Panc1 (cell line): ENCODE measurements around the gene NSD2. TPM values are rescaled to one million over a fixed set of nuclear protein-coding genes. Genes with fewer than 3 reads are reported as not detected.

ENCODE experiments used
- ATAC-seq: fragments of 200-7000 bp; cut with Tn5 transposase; 2 replicates; pipeline ENCODE4 v1.9.1; 2020; ENCODE audit warnings: mild to moderate bottlenecking, moderate library complexity
- BruUV-seq: library from RNA; stranded (reverse); fragments of 400-500 nt; replicated peaks from 2 replicates; lab custom pipeline; 2021; lab: Mats Ljungman, UMichigan
- CTCF ChIA-PET: fragments of 300-600 bp; sonication (Branson Sonifier 250); formaldehyde crosslinking; loops from one replicate; lab custom pipeline; 2022; ENCODE audit warnings: antibody characterized with exemption; lab: Charles Lee
- POLR2A ChIA-PET: fragments of 300-600 bp; sonication (Branson Sonifier 250); formaldehyde crosslinking; loops from one replicate; lab custom pipeline; 2022; ENCODE audit warnings: antibody characterized with exemption; lab: Charles Lee
- DNase-seq: peaks from one replicate; pipeline ENCODE4 v3.0.0-alpha.2; 2010; ENCODE audit warnings: low read depth, low spot score
- H3K27ac ChIP-seq: 2 replicates; pipeline ENCODE4 v1.5.1; 2011; ENCODE audit warnings: mild to moderate bottlenecking, low read length, inconsistent platforms
- H3K27me3 ChIP-seq: fragments of 200-500 bp; sonication (Bioruptor generic); 2 replicates; pipeline ENCODE4 v1.6.0; 2014; ENCODE audit warnings: low read length, inconsistent platforms; ENCODE audit not compliant: control insufficient read depth, insufficient read depth
- H3K36me3 ChIP-seq: fragments of 200-500 bp; sonication (Bioruptor generic); 2 replicates; pipeline ENCODE4 v1.5.1; 2014; ENCODE audit warnings: inconsistent platforms, mild to moderate bottlenecking, low read length, moderate library complexity; ENCODE audit not compliant: control insufficient read depth, insufficient read depth
- H3K4me1 ChIP-seq: 2 replicates; pipeline ENCODE4 v1.5.1; 2011; ENCODE audit warnings: inconsistent platforms, mild to moderate bottlenecking, low read length, moderate library complexity; ENCODE audit not compliant: control insufficient read depth, insufficient read depth
- H3K4me3 ChIP-seq, 2 experiments: 2 replicates each; pipeline ENCODE4 v1.5.1; 2011 to 2012; ENCODE audit warnings: low read depth in 2 of 2, low read length in 2 of 2, mild to moderate bottlenecking in 2 of 2, inconsistent platforms in 1 of 2, moderate library complexity in 1 of 2
- H3K9me3 ChIP-seq: fragments of 200-500 bp; sonication (Bioruptor generic); 2 replicates; pipeline ENCODE4 v1.5.1; 2014; ENCODE audit warnings: low read depth, mild to moderate bottlenecking, inconsistent platforms, low read length, moderate library complexity; ENCODE audit not compliant: control insufficient read depth, insufficient read depth
- POLR2AphosphoS5 ChIP-seq: IDR thresholded peaks from 2 replicates; pipeline ENCODE4 v1.6.1; 2012; ENCODE audit warnings: mild to moderate bottlenecking, low read depth, low read length, moderate library complexity
- SIN3A ChIP-seq: IDR thresholded peaks from 2 replicates; pipeline ENCODE4 v1.6.1; 2012; ENCODE audit warnings: low read depth, mild to moderate bottlenecking, low read length, moderate library complexity, borderline replicate concordance; ENCODE audit not compliant: insufficient read depth
- TCF7L2 ChIP-seq: IDR thresholded peaks from 2 replicates; pipeline ENCODE4 v1.6.1; 2011; ENCODE audit warnings: mild to moderate bottlenecking, low read depth, low read length, inconsistent platforms
- in situ Hi-C: cut with HindIII; loops from 2 replicates; pipeline ENCODE4 v1.10.0; 2016; ENCODE audit warnings: low sequenced_read_pairs, low pct_unique_long_range_greater_than_20kb
- intact Hi-C: fragments of 100-400 bp; cut with micrococcal nuclease; formaldehyde crosslinking; loops from one replicate; pipeline ENCODE4 v1.10.0; 2022; ENCODE audit not compliant: unreplicated experiment
- total RNA-seq: library from RNA; stranded (reverse); gene quantifications from one replicate; pipeline ENCODE4 v1.2.1, GENCODE V29; 2021; ENCODE audit not compliant: unreplicated experiment
- TF ChIP-seq, protein P1 (sequence below): fragments of 450-650 bp; IDR thresholded peaks from 2 replicates; pipeline ENCODE4 v1.5.1; 2017; ENCODE audit warnings: mild to moderate bottlenecking
- TF ChIP-seq, protein P2 (sequence below), 2 experiments: IDR thresholded peaks; 2 replicates each; pipeline ENCODE4 v1.6.1; 2011 to 2012; ENCODE audit warnings: low read depth in 2 of 2, control low read depth in 1 of 2, low read length in 1 of 2, mild to moderate bottlenecking in 1 of 2, moderate library complexity in 1 of 2; ENCODE audit not compliant: insufficient read depth in 1 of 2

Gene NSD2
- total RNA-seq, 1 experiment from 2014 or later = 116 TPM

DNA sequence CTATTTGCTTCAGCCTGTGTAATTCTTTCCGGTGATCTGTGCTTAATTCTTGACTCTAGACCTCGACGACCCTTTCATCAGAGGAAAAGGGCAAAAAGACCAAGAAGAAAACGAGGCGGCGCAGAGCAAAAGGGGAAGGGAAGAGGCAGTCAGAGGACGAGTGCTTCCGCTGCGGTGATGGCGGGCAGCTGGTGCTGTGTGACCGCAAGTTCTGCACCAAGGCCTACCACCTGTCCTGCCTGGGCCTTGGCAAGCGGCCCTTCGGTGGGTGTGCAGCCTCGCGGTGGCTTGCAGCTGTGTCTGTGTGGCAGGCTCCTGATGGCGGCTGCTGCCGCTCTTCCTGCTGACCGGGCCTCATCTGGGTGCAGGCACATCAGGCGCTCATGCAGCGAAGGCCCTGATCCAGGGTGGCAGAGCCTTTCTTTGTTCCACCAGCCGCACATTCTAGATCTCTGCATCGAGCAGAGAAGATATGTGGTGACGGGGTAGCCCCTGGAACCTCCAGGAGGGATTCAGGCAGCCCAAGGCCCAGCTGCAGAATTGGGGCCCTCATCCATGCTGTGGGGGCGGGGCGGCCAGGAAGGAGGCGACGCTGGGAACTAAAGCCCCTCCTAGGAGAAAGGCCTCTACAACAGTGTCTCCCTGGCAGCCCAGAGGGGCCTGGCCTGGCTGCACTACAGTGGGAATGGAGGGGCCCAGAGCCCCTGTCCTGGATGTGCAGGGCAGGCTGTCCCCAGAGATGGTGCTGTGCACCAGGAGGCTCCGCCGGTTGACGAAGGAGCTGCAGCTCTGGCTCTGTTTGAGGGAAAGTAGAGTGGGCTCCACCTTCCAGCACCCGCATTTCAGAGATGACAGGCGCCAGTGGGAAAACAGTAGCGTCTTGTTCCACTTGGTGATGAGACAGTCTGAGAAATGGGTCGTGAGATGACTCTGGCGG, 105.5 kb downstream of the NSD2 start:
- no peak overlapping the region for H3K4me3 ChIP-seq
- ChIA-PET POLR2A (no interaction called here), CTCF (no interaction called here)
- no peak overlapping the region for H3K27ac ChIP-seq
- in situ Hi-C loops (no loop called here), intact Hi-C loops (no loop called here)
- H3K27me3 ChIP-seq = no peaks in the 10 kb centered on the region
- no peaks in the 10 kb centered on the region for H3K36me3 ChIP-seq
- TF ChIP-seq, protein P1, sequence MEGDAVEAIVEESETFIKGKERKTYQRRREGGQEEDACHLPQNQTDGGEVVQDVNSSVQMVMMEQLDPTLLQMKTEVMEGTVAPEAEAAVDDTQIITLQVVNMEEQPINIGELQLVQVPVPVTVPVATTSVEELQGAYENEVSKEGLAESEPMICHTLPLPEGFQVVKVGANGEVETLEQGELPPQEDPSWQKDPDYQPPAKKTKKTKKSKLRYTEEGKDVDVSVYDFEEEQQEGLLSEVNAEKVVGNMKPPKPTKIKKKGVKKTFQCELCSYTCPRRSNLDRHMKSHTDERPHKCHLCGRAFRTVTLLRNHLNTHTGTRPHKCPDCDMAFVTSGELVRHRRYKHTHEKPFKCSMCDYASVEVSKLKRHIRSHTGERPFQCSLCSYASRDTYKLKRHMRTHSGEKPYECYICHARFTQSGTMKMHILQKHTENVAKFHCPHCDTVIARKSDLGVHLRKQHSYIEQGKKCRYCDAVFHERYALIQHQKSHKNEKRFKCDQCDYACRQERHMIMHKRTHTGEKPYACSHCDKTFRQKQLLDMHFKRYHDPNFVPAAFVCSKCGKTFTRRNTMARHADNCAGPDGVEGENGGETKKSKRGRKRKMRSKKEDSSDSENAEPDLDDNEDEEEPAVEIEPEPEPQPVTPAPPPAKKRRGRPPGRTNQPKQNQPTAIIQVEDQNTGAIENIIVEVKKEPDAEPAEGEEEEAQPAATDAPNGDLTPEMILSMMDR = no peak
- TF ChIP-seq POLR2AphosphoS5 (no peak), SIN3A (no peak)
- TF ChIP-seq, protein P2, sequence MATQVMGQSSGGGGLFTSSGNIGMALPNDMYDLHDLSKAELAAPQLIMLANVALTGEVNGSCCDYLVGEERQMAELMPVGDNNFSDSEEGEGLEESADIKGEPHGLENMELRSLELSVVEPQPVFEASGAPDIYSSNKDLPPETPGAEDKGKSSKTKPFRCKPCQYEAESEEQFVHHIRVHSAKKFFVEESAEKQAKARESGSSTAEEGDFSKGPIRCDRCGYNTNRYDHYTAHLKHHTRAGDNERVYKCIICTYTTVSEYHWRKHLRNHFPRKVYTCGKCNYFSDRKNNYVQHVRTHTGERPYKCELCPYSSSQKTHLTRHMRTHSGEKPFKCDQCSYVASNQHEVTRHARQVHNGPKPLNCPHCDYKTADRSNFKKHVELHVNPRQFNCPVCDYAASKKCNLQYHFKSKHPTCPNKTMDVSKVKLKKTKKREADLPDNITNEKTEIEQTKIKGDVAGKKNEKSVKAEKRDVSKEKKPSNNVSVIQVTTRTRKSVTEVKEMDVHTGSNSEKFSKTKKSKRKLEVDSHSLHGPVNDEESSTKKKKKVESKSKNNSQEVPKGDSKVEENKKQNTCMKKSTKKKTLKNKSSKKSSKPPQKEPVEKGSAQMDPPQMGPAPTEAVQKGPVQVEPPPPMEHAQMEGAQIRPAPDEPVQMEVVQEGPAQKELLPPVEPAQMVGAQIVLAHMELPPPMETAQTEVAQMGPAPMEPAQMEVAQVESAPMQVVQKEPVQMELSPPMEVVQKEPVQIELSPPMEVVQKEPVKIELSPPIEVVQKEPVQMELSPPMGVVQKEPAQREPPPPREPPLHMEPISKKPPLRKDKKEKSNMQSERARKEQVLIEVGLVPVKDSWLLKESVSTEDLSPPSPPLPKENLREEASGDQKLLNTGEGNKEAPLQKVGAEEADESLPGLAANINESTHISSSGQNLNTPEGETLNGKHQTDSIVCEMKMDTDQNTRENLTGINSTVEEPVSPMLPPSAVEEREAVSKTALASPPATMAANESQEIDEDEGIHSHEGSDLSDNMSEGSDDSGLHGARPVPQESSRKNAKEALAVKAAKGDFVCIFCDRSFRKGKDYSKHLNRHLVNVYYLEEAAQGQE (IDR thresholded peaks at IDR 0.05; ENCODE audit: insufficient read depth in 1 of 2, low read depth in 2 of 2, low read length in 1 of 2) = no peak
- BruUV-seq = no TSS peak
- DNase-seq (no peak), ATAC-seq (no peak)
- H3K4me1 ChIP-seq = no peaks in the 10 kb centered on the region
- no peaks in the 10 kb centered on the region for H3K9me3 ChIP-seq

DNA sequence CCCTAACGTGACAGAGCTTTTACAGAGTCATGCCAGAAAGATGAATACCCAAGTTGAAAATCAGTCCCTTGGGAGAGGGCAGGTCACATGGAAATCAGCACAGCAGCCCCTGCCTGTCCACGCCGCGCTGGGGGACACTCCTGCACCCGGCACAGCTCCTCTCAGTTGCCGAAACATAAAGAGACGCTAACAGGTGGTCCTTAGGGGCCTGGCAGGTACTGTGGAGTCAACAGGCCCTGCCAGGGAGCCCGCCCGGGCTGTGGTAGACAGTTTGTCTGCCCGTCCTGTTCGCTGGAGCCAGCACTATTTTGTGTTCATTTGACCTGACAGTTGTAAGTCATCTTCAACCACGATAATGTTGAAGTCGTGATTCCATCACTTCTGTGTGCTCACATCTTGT, 107.0 kb downstream of the NSD2 start:
- H3K4me1 ChIP-seq = no peaks in the 10 kb centered on the region
- no peak for TF ChIP-seq POLR2AphosphoS5
- TF ChIP-seq, protein P2 (IDR thresholded peaks at IDR 0.05; ENCODE audit: insufficient read depth in 1 of 2, low read depth in 2 of 2, low read length in 1 of 2) = no peak
- TF ChIP-seq SIN3A = no peak
- no peak for TF ChIP-seq TCF7L2
- TF ChIP-seq, protein P1 = no peak
- no TSS peak for BruUV-seq
- intact Hi-C loops = no loop called here
- no peak overlapping the region for H3K27ac ChIP-seq
- no peaks in the 10 kb centered on the region for H3K27me3 ChIP-seq
- no peak for DNase-seq
- H3K9me3 ChIP-seq = no peaks in the 10 kb centered on the region
- ChIA-PET CTCF (no interaction called here), POLR2A (no interaction called here)
- no peak for ATAC-seq
- H3K4me3 ChIP-seq = no peak overlapping the region
- in situ Hi-C loops = no loop called here
- H3K36me3 ChIP-seq = no peaks in the 10 kb centered on the region; the same call in 1 of the 2 replicates
